Large intestine (tissue), 3 donors: ENCODE measurements around the gene CUX1. TPM values are rescaled to one million over a fixed set of nuclear protein-coding genes. Genes with fewer than 3 reads are reported as not detected.
"Not testable (repeated sequence)": the region's sequence is repeated elsewhere in the genome, so short reads cannot be mapped to it uniquely, and the experiment has no call there.

Source experiments
- DNase-seq, 2 donors: peaks; one replicate each; pipeline versions ENCODE4 v3.0.0 to v3.0.0-alpha.2; 2013
- H3K27ac ChIP-seq: one replicate; pipeline ENCODE4 v1.5.1; 2013; ENCODE audit warnings: low read length
- H3K27me3 ChIP-seq: 2 replicates; pipeline ENCODE4 v1.6.1; 2013; ENCODE audit warnings: low read length; ENCODE audit not compliant: control insufficient read depth, insufficient read depth
- H3K36me3 ChIP-seq: 2 replicates; pipeline ENCODE4 v1.6.1; 2013; ENCODE audit warnings: low read length; ENCODE audit not compliant: control insufficient read depth, insufficient read depth
- H3K4me1 ChIP-seq: one replicate; pipeline ENCODE4 v1.6.1; 2013; ENCODE audit warnings: low read length; ENCODE audit not compliant: control insufficient read depth, insufficient read depth
- H3K4me3 ChIP-seq: one replicate; pipeline ENCODE4 v1.5.1; 2013; ENCODE audit warnings: low read length
- H3K9me3 ChIP-seq: one replicate; pipeline ENCODE4 v1.6.1; 2013; ENCODE audit warnings: mild to moderate bottlenecking, low read depth, low read length, moderate library complexity; ENCODE audit not compliant: control insufficient read depth
- WGBS: methylation state at CpG from one replicate; pipeline ENCODE4 v1.1.5; 2013; ENCODE audit warnings: low lambda C conversion rate; ENCODE audit not compliant: insufficient coverage; 5-methylcytosine and 5-hydroxymethylcytosine counted together
- polyA plus RNA-seq: library from polyadenylated mRNA; unstranded; fragments of 120-200 nt; gene quantifications from one replicate; pipeline ENCODE4 v1.2.1, GENCODE V29; 2013

CUX1 gene
- polyA plus RNA-seq, 1 donor = 72.9 TPM

DNA sequence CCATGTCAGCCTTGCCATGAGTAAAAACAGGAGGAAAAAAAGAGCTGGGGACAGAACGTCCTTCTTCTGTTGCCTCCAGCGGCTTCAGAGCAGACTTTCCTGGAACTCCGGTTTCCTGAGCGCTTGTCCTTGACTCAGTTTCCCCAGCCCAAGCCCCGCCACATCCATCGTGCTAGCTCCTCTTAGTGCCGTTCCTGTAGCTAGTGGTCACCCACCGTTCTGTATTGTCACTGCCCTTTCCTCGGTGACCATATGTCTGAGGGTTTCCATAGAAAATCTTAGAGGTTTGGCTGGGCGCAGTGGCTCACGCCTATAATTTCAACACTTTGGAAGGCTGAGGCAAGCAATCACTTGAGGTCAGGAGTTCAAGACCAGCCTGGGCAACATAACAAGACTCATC is 100.1 kb downstream of the CUX1 start:
- H3K4me1 ChIP-seq = peaks cover 17% of the 10 kb centered on the region
- no peak for DNase-seq

DNA sequence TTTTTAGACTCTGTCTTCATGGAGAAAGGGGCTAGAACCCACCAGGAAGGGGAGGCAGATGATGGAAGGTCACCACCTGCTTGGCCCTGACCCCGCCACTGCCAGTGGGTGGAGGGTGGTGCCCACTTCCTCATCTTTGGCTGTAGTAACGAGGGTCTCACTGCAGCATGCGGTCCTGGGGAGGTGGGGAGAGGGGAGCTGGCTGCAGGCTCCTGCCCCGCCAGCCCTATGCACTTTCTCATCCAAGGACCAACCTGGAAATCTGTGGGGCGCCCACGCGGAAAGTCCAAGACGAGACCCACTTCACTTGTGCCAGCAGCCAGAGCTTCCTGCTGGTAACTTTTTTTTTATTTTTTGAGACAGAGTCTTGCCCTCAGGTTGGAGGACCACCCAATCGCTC is 101.0 kb downstream of the CUX1 start:
- Histone ChIP-seq H3K36me3 (peaks cover 42% of the 10 kb centered on the region), H3K4me1 (peaks cover 14% of the 10 kb centered on the region), H3K9me3 (no peaks in the 10 kb centered on the region), H3K27ac (no peak overlapping the region), H3K27me3 (no peaks in the 10 kb centered on the region), H3K4me3 (no peak overlapping the region)
- DNase-seq = no peak
- WGBS = no CpG with 5 or more reads among the region's 9 CpGs

More for the DNA sequence above, 100.1 kb downstream of the CUX1 start:
- Histone ChIP-seq H3K4me3 (no peak overlapping the region), H3K27ac (no peak overlapping the region), H3K27me3 (no peaks in the 10 kb centered on the region), H3K36me3 (peaks cover 39% of the 10 kb centered on the region), H3K9me3 (no peaks in the 10 kb centered on the region)
- no CpG with 5 or more reads among the region's 11 CpGs for WGBS

DNA sequence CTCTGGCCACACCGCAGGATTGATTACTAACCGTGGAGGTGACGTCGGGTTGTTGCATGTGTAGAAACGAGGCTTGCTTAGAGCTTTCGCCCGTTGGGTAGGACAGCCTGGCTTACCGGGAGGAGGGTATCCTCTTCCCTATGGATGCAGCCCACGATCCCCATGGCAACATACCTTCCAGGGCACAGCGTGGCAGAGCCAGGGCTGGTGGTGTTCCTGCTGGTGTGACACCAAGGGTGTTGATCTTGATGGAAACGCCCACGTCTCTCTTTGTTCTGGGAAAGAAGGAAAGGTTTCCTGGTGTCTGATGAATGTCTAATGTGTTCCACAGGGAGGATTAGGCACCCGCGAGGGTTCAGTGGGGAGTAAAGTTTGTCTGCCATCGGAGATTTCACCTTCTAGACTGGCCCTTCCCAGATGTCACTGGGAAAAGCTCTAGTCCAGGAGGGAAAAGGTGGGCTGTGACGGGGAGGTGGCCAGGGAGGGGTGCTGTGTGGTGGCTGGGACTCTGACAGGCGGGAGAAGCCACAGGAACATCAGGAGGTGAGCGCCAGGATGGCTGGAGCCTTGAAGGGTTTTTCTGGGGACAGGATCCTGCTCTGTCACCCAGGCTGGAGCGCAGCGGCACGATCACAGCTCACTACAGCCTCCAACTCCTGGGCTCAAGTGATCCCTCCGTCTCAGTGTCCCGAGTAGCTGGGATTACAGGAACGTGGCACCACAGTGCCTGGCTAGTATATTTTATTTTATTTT is 102.1 kb downstream of the CUX1 start:
- Histone ChIP-seq H3K4me3 (no peak overlapping the region), H3K36me3 (peaks cover 49% of the 10 kb centered on the region), H3K27me3 (no peaks in the 10 kb centered on the region), H3K9me3 (no peaks in the 10 kb centered on the region), H3K27ac (no peak overlapping the region), H3K4me1 (peaks cover 9% of the 10 kb centered on the region)
- WGBS = 100% methylated on average over 1 of the region's 24 CpGs
- no peak for DNase-seq

DNA sequence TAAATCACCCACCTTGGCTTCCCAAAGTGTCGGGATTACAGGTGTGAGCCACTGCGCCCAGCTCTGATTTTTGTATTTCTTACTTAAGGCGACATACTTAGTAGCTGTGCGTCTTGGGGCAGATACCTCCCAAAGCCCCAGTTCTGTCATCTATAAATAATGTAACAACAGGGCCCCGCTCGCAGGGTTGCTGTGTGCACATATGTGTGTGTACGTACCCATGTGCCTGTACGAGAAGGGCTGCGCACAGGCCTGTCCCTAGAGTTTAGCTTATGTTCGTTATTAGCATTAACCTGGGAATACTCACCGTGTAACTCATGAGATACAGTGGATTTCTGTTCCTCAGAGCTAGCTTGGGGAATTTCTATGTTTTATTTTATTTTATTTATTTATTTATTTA is 103.6 kb downstream of the CUX1 start:
- peaks cover 44% of the 10 kb centered on the region for H3K36me3 ChIP-seq
- no peak overlapping the region for H3K4me3 ChIP-seq

DNA sequence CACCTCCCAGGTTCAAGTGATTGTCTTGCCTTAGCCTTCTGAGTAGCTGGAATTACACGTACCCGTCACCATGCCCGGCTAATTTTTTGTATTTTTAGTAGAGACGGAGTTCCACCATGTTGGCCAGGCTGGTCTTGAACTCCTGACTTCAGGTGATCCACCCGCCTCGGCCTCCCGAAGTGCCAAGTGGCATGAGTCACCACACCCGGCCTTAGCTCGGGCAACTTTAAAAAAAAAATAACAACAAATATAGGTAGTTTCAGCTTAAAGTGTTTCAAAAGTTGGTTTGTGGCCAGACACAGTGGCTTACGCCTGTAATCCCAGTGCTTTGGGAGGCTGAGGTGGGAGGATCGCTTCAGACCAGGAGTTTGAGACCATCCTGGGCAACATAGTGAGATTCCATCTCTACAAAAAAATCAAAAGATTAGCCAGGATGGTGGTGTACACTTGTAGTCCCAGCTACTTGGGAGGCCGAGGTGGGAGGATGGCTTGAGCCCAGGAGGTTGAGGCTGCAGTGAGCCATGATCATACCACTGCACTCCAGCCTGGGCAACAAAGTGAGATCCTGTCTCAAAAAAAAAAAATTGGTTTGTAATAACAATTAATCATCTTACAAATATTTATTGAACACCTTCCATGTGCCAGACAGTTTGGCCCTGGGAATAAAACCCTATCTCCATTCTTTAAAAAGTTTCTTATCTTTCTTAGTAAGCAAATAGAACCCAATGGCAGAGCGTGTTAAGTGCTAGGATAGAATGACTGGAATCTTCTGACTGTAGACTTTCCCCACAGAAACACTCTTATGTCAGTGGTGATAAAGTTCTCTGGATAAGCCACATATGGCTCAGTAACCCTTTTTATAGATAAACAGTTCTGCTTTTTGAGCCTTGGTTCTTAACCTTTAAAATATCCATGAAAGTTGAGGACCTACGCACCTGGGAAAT is 104.4 kb downstream of the CUX1 start:
- WGBS = no CpG with 5 or more reads among the region's 14 CpGs
- Histone ChIP-seq H3K36me3 (peaks cover 44% of the 10 kb centered on the region), H3K27ac (peak overlapping the region; percentile 58)
- H3K4me1 ChIP-seq, H3K27me3 ChIP-seq, H3K9me3 ChIP-seq, H3K4me3 ChIP-seq: not testable (repeated sequence)
- DNase-seq = peak; percentile 21 to 54

More for the DNA sequence above, 103.6 kb downstream of the CUX1 start:
- Histone ChIP-seq H3K27me3 (no peaks in the 10 kb centered on the region), H3K4me1 (peaks cover 9% of the 10 kb centered on the region), H3K9me3 (no peaks in the 10 kb centered on the region), H3K27ac (no peak overlapping the region)
- WGBS = 80% methylated on average over 1 of the region's 11 CpGs
- DNase-seq = no peak

DNA sequence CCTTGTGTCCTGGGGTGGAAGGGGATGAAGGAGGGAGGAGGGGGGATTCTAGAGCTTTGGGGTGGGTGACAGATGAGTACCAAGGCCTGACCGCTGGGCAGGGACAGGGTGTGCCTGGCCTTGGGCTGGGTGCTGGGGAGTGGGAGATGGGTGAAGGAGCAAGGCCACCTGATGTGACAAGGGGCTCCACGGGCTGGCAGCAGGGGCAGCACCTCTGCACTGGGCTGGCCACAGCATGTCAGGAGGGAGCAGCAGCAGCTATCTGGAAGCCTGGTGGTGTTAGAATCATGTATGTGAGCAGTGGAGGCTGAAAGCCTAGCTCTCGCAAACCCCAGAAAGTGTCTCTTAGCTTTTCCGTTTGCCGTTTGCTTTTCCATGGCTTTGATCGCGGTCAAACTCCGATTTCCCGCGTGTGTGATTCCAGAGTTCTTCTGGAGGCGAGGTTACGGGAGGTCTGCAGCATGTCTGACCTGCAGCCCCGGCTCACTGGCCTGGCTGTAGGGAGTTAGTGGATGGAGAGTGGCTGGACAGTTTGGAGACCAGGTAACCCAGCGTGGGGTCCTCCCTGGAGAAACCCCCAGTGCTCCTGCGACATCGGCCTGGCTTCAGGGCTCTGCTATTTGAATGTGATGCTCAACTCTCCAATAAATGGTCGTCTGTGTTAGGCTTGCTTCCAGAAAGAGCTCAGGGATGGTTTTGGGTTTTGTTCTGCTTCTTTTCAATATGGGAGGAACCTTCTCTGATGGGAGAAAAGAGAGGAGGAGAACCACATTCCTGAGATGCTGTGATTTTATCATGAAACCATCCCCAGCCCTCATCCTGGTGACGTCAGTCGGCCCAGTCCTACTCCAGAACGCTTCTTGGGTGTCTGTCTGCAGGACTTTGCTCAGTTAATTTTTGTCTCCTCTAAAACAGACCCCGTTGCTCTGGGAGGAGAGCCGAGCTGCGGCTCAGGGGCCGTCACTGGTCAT is 105.5 kb downstream of the CUX1 start:
- Histone ChIP-seq H3K36me3 (peaks cover 34% of the 10 kb centered on the region), H3K4me3 (no peak overlapping the region), H3K27ac (peak overlapping the region; percentile 58), H3K9me3 (no peaks in the 10 kb centered on the region), H3K27me3 (no peaks in the 10 kb centered on the region), H3K4me1 (peaks cover 9% of the 10 kb centered on the region)
- WGBS = 92% methylated on average over 2 of the region's 24 CpGs
- no peak for DNase-seq

DNA sequence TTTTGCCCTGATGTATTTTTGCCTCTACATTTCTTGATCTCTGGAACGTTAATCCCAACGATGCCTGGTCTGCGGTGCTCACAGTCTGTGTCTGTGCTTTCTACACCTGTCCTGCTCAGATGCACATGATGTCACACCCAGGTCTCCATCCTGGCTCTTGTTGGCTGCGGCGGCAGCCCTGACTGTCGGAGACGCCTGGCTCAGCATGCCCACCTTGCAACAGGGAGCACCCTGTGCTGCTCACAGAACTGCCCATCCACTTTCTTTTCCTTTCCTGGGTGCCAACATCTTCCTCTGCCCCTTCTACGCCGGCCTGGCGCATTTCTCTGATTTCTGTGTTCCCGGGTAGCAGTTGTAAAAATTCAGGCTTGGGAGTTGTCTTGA is 106.2 kb downstream of the CUX1 start:
- Histone ChIP-seq H3K4me1 (peaks cover 9% of the 10 kb centered on the region), H3K27ac (no peak overlapping the region), H3K27me3 (no peaks in the 10 kb centered on the region), H3K4me3 (no peak overlapping the region), H3K9me3 (no peaks in the 10 kb centered on the region), H3K36me3 (peaks cover 28% of the 10 kb centered on the region)
- WGBS = no CpG with 5 or more reads among the region's 11 CpGs
- DNase-seq = no peak

DNA sequence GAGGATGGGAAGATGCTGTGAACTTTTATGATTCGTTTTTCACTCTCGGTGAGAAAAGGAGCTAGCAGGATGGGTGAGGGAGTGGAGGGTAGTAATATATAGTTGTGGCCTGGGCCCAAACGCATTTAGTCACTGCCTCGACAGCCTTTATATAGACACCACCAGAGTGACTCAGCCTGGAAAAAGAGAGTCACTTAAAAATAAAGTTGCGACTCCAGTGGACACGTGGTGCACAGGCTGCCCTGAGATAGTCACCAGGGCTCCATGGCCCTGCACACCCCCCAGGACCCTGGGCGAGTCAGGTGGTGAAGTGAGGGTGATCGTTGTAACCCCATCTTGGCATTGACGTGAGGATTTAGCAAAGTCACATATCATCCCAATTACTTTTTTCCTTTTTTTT is 106.7 kb downstream of the CUX1 start:
- Histone ChIP-seq H3K4me1 (peaks cover 9% of the 10 kb centered on the region), H3K9me3 (no peaks in the 10 kb centered on the region), H3K27ac (no peak overlapping the region), H3K4me3 (no peak overlapping the region), H3K27me3 (no peaks in the 10 kb centered on the region), H3K36me3 (peaks cover 25% of the 10 kb centered on the region)
- 80% methylated on average over 1 of the region's 9 CpGs for WGBS
- DNase-seq = no peak

DNA sequence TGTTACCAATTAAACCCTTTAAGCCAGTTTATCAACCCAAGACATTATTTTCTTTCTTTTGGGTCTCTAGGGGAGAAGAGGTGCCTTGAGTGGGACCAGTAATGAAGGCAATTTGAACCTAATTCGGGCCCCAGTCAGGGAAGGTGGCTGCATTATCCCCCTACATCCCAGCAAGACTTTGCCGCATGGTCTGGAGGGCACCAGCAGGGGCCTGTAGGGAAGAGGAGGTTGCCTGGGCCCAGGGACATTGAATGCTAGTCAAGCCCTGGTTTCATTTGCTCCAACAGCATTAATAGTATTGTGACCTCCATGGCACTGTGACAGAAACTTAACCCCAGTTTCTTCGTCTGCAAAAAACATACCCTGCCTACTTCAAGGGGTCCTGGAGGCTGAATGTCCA is 108.8 kb downstream of the CUX1 start:
- no CpG with 5 or more reads among the region's 3 CpGs for WGBS
- H3K4me3 ChIP-seq = no peak overlapping the region
- DNase-seq = no peak
- H3K27me3 ChIP-seq = no peaks in the 10 kb centered on the region
- H3K9me3 ChIP-seq = no peaks in the 10 kb centered on the region
- peaks cover 20% of the 10 kb centered on the region for H3K36me3 ChIP-seq
- H3K27ac ChIP-seq = no peak overlapping the region
- peaks cover 9% of the 10 kb centered on the region for H3K4me1 ChIP-seq

DNA sequence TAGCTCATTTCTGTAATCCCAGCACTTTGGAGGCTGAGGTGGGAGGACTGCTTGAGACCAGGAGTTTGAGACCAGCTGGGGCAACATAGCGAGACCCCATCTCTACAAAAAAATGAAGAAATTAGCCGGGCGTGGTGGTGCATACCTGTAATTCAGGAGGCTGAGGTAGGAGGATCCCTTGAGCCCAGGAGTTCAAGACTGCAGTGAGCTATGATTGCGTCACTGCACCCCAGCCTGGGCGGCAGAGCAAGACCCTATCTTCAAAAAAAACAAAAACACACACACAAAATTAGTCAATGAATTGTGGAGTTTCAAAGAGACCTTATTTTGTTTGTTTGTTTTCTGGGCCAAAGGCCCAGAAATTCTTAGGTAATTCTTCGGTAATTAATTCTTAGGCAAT is 110.0 kb downstream of the CUX1 start:
- H3K36me3 ChIP-seq = peaks cover 22% of the 10 kb centered on the region
- no peak overlapping the region for H3K27ac ChIP-seq
- no peaks in the 10 kb centered on the region for H3K27me3 ChIP-seq
- H3K9me3 ChIP-seq = no peaks in the 10 kb centered on the region
- peaks cover 7% of the 10 kb centered on the region for H3K4me1 ChIP-seq
- no peak overlapping the region for H3K4me3 ChIP-seq
- DNase-seq = no peak
- WGBS = 100% methylated on average over 1 of the region's 6 CpGs
